Neutrophil (primary cell): Measurements from ENCODE around the gene ACOT11.

ENCODE experiments used
- H3K27ac ChIP-seq: fragments of 200-600 bp; sonication (generic); 2 replicates; pipeline ENCODE4 v1.5.1; 2016; ENCODE audit warnings: mild to moderate bottlenecking, moderate library complexity
- H3K27me3 ChIP-seq: fragments of 200-600 bp; sonication (generic); 2 replicates; pipeline ENCODE4 v1.6.0; 2016; ENCODE audit warnings: mild to moderate bottlenecking
- H3K36me3 ChIP-seq: fragments of 200-600 bp; sonication (generic); 2 replicates; pipeline ENCODE4 v1.5.1; 2017
- H3K4me1 ChIP-seq, 2 experiments: fragments of 200-600 bp in 1 of 2; sonication (generic) in 1 of 2; 1 replicate in 1 of 2; 2 replicates in 1 of 2; pipeline versions ENCODE4 v1.5.1 to v1.6.1; 2013 to 2016; ENCODE audit warnings: low read depth in 1 of 2, low read length in 1 of 2, mild to moderate bottlenecking in 1 of 2, moderate library complexity in 1 of 2; ENCODE audit not compliant: control insufficient read depth in 1 of 2, insufficient read depth in 1 of 2
- H3K4me3 ChIP-seq, 2 experiments: fragments of 200-600 bp in 1 of 2; sonication (generic) in 1 of 2; 1 replicate in 1 of 2; 2 replicates in 1 of 2; pipeline ENCODE4 v1.5.1; 2013 to 2016; ENCODE audit warnings: low read depth in 1 of 2, low read length in 1 of 2, mild to moderate bottlenecking in 1 of 2, moderate library complexity in 1 of 2
- H3K9me3 ChIP-seq: fragments of 200-600 bp; sonication (generic); 2 replicates; pipeline ENCODE4 v1.5.1; 2016
- CTCF ChIP-seq: fragments of 200-600 bp; sonication (generic); IDR thresholded peaks from 2 replicates; pipeline ENCODE4 v1.5.1; 2016; ENCODE audit warnings: antibody characterized with exemption

The ACOT11 gene

GRCh38 chr1:54564312-54565112 lies 16.5 kb downstream of the ACOT11 start:
- Histone ChIP-seq H3K36me3 (no peaks in the 10 kb centered on the region), H3K27me3 (no peaks in the 10 kb centered on the region), H3K4me1 (peaks cover 13 to 17% of the 10 kb centered on the region in 2 experiments), H3K4me3 (peak overlapping the region in 1 of 2 experiments; percentile 41), H3K27ac (no peak overlapping the region), H3K9me3 (no peaks in the 10 kb centered on the region)
- TF ChIP-seq CTCF = no peak

GRCh38 chr1:54565113-54565501 lies 17.1 kb downstream of the ACOT11 start:
- Histone ChIP-seq H3K36me3 (no peaks in the 10 kb centered on the region), H3K4me3 (no peak overlapping the region), H3K27ac (no peak overlapping the region), H3K27me3 (no peaks in the 10 kb centered on the region), H3K4me1 (peaks cover 13 to 17% of the 10 kb centered on the region in 2 experiments), H3K9me3 (no peaks in the 10 kb centered on the region)
- TF ChIP-seq CTCF = no peak

GRCh38 chr1:54566438-54567141 lies 18.6 kb downstream of the ACOT11 start:
- Histone ChIP-seq H3K4me1 (peaks cover 19 to 22% of the 10 kb centered on the region in 2 experiments), H3K27ac (no peak overlapping the region), H3K4me3 (no peak overlapping the region), H3K27me3 (no peaks in the 10 kb centered on the region), H3K9me3 (no peaks in the 10 kb centered on the region), H3K36me3 (no peaks in the 10 kb centered on the region)
- no peak for TF ChIP-seq CTCF

GRCh38 chr1:54567961-54568360 lies 19.9 kb downstream of the ACOT11 start:
- Histone ChIP-seq H3K9me3 (no peaks in the 10 kb centered on the region), H3K27me3 (no peaks in the 10 kb centered on the region), H3K27ac (peak overlapping the region; percentile 43), H3K4me1 (peaks cover 33 to 36% of the 10 kb centered on the region in 2 experiments), H3K36me3 (no peaks in the 10 kb centered on the region), H3K4me3 (no peak overlapping the region)
- TF ChIP-seq CTCF = no peak

GRCh38 chr1:54569339-54569738 lies 21.3 kb downstream of the ACOT11 start:
- H3K27ac ChIP-seq = no peak overlapping the region
- peaks cover 31 to 35% of the 10 kb centered on the region in 2 experiments for H3K4me1 ChIP-seq
- no peaks in the 10 kb centered on the region for H3K36me3 ChIP-seq
- H3K27me3 ChIP-seq = no peaks in the 10 kb centered on the region
- H3K4me3 ChIP-seq = no peak overlapping the region
- no peak for TF ChIP-seq CTCF
- no peaks in the 10 kb centered on the region for H3K9me3 ChIP-seq
